ENCODE data around the gene CHMP3.
"Not testable (repeated sequence)": the region's sequence is repeated elsewhere in the genome, so short reads cannot be mapped to it uniquely, and the experiment has no call there.

DNA sequence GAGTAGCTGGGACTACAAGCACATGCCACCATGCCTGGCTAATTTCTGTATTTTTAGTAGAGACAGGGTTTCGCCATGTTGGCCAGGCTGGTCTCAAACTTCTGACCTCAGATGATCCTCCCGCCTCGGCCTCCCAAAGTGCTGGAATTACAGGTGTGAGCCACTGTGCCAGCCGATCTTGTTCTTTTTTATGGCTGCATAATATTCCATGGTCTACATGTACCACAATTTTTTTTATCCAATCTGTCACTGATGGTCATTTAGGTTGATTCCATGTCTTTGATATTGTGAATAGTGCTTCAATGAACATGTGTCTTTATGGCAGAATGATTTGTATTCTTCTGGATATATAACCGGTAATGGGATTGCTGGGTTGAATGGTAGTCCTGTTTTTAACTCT, 26.5 kb upstream of the CHMP3 start:
- TF ChIP-seq, protein P1, sequence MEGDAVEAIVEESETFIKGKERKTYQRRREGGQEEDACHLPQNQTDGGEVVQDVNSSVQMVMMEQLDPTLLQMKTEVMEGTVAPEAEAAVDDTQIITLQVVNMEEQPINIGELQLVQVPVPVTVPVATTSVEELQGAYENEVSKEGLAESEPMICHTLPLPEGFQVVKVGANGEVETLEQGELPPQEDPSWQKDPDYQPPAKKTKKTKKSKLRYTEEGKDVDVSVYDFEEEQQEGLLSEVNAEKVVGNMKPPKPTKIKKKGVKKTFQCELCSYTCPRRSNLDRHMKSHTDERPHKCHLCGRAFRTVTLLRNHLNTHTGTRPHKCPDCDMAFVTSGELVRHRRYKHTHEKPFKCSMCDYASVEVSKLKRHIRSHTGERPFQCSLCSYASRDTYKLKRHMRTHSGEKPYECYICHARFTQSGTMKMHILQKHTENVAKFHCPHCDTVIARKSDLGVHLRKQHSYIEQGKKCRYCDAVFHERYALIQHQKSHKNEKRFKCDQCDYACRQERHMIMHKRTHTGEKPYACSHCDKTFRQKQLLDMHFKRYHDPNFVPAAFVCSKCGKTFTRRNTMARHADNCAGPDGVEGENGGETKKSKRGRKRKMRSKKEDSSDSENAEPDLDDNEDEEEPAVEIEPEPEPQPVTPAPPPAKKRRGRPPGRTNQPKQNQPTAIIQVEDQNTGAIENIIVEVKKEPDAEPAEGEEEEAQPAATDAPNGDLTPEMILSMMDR (conservative IDR thresholded peaks at IDR 0.05; ENCODE audit: low read length), result not testable (repeated sequence)
- not testable (repeated sequence) for TF ChIP-seq EZH2phosphoT487 (IDR thresholded peaks at IDR 0.05; ENCODE audit: borderline replicate concordance, low read depth, low read length)

Measured in OCI-LY7 (cell line).